Measurements from ENCODE around the gene FARP2.

DNA sequence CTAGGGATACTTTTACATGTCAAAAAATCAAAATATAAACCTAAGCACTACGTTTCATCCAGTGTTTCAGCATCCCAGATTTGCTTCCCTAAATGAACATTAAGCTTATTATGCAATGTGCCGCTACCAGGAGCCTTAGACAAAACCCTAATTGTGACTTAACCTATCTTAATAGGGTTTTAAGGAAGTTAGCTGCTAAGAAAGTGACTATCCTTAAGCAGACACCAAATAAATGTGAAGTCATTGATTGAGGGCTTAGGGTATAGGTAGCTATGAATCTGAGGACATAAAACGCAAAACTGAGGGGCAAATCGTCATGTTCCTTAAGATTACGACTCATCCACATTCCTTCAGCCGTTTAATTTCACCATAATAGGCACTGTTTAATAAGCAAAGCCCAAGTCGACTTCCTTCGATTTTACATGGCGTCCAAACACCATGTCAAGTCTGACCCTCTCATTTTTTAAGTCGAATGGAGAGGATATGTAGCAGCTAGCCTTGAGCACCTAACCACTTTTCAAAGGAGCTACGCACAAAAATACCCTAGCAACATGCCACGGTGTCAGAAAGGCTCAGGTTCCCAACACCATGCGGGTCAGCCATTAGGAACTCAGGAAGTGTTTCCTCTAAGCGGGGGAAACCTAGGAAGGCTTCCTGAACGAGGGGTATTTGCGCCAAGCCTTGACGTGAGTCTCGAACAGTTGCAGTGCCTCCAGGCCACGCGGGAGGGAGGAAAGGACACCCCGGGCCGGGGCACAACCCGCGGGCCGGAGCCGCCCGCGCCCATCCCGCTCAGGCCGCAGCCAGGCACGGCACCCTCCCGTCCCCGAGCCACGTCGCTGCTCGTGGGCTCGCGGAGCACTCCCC, 41.6 kb upstream of the FARP2 start:
- TF ChIP-seq, protein P1, sequence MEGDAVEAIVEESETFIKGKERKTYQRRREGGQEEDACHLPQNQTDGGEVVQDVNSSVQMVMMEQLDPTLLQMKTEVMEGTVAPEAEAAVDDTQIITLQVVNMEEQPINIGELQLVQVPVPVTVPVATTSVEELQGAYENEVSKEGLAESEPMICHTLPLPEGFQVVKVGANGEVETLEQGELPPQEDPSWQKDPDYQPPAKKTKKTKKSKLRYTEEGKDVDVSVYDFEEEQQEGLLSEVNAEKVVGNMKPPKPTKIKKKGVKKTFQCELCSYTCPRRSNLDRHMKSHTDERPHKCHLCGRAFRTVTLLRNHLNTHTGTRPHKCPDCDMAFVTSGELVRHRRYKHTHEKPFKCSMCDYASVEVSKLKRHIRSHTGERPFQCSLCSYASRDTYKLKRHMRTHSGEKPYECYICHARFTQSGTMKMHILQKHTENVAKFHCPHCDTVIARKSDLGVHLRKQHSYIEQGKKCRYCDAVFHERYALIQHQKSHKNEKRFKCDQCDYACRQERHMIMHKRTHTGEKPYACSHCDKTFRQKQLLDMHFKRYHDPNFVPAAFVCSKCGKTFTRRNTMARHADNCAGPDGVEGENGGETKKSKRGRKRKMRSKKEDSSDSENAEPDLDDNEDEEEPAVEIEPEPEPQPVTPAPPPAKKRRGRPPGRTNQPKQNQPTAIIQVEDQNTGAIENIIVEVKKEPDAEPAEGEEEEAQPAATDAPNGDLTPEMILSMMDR (conservative IDR thresholded peaks at IDR 0.05) = no peak
- no peak for TF ChIP-seq EZH2 (IDR thresholded peaks at IDR 0.05; ENCODE audit: low read depth)

All from PC-9 (cell line).